Subcutaneous abdominal adipose tissue (tissue), 5 donors: Measurements from ENCODE around the gene ARL6IP5.

Source experiments
- H3K27ac ChIP-seq: one replicate; pipeline ENCODE4 v1.7.0; 2013; ENCODE audit warnings: low read depth, mild to moderate bottlenecking, inconsistent platforms, low read length, moderate library complexity
- H3K27me3 ChIP-seq, 5 donors: one replicate each; pipeline ENCODE4 v1.7.0; 2013; ENCODE audit warnings: low read length in 5 of 5, inconsistent platforms in 1 of 5; ENCODE audit not compliant: control insufficient read depth in 5 of 5, insufficient read depth in 4 of 5
- H3K36me3 ChIP-seq, 5 donors: one replicate each; pipeline ENCODE4 v1.7.0; 2013; ENCODE audit warnings: low read length in 5 of 5; ENCODE audit not compliant: control insufficient read depth in 5 of 5, insufficient read depth in 5 of 5
- H3K4me1 ChIP-seq, 5 donors: one replicate each; pipeline ENCODE4 v1.7.0; 2013; ENCODE audit warnings: low read length in 5 of 5, mild to moderate bottlenecking in 3 of 5, moderate library complexity in 1 of 5; ENCODE audit not compliant: control insufficient read depth in 5 of 5, insufficient read depth in 5 of 5
- H3K4me3 ChIP-seq, 5 donors: one replicate each; pipeline ENCODE4 v1.7.0; 2013; ENCODE audit warnings: low read length in 5 of 5, low read depth in 1 of 5
- H3K9ac ChIP-seq, 5 donors: one replicate each; pipeline ENCODE4 v1.7.0; 2013; ENCODE audit warnings: low read length in 5 of 5, mild to moderate bottlenecking in 4 of 5, moderate library complexity in 3 of 5
- H3K9me3 ChIP-seq, 5 donors: one replicate each; pipeline ENCODE4 v1.7.0; 2013; ENCODE audit warnings: low read length in 5 of 5; ENCODE audit not compliant: control insufficient read depth in 5 of 5
- donor health status: healthy.
- donor health status: healthy.
- donor health status: healthy.
- donor health status: healthy.
- donor health status: healthy.

Gene ARL6IP5

GRCh38 chr3:69065318-69065964 lies 19.3 kb upstream of the ARL6IP5 start:
- H3K9me3 ChIP-seq, result no peaks in the 10 kb centered on the region
- no peaks in the 10 kb centered on the region for H3K27me3 ChIP-seq
- no peak overlapping the region for H3K4me3 ChIP-seq
- no peak overlapping the region for H3K9ac ChIP-seq
- H3K36me3 ChIP-seq, result peaks cover 24 to 31% (median 29%) of the 10 kb centered on the region in 5 donors
- peaks cover 0 to 7% (median 0%) of the 10 kb centered on the region in 5 donors for H3K4me1 ChIP-seq
- H3K27ac ChIP-seq, result no peak overlapping the region

GRCh38 chr3:69066121-69066520 lies 18.6 kb upstream of the ARL6IP5 start:
- no peaks in the 10 kb centered on the region for H3K9me3 ChIP-seq
- no peaks in the 10 kb centered on the region for H3K27me3 ChIP-seq
- peaks cover 0 to 7% (median 0%) of the 10 kb centered on the region in 5 donors for H3K4me1 ChIP-seq
- no peak overlapping the region for H3K4me3 ChIP-seq
- peaks cover 20 to 32% (median 25%) of the 10 kb centered on the region in 5 donors for H3K36me3 ChIP-seq
- H3K9ac ChIP-seq, result no peak overlapping the region
- no peak overlapping the region for H3K27ac ChIP-seq

- no peaks in the 10 kb centered on the region for H3K27me3 ChIP-seq
- peaks cover 9 to 38% (median 17%) of the 10 kb centered on the region in 5 donors for H3K36me3 ChIP-seq
- H3K9ac ChIP-seq, result no peak overlapping the region
- peaks cover 0 to 4% (median 4%) of the 10 kb centered on the region in 5 donors for H3K4me1 ChIP-seq
- no peaks in the 10 kb centered on the region for H3K9me3 ChIP-seq
- H3K27ac ChIP-seq, result no peak overlapping the region
- H3K4me3 ChIP-seq, result no peak overlapping the region
These were observed 11.8 kb upstream of the ARL6IP5 start for GRCh38 chr3:69072928-69073327.

GRCh38 chr3:69079269-69080159 lies 5.2 kb upstream of the ARL6IP5 start:
- peak overlapping the region; percentile 75 to 85 (median 80) for H3K4me3 ChIP-seq
- peaks cover 9 to 47% (median 44%) of the 10 kb centered on the region in 5 donors for H3K4me1 ChIP-seq
- peaks cover 0 to under 1% (median 0%) of the 10 kb centered on the region in 5 donors for H3K36me3 ChIP-seq
- H3K27me3 ChIP-seq, result no peaks in the 10 kb centered on the region
- H3K9me3 ChIP-seq, result no peaks in the 10 kb centered on the region
- H3K9ac ChIP-seq, result peak overlapping the region; percentile 69 to 85 (median 75)
- H3K27ac ChIP-seq, result peak overlapping the region; percentile 65

GRCh38 chr3:69080233-69080920 lies 4.4 kb upstream of the ARL6IP5 start, which contains the start of gene UBA3:
TSS of gene UBA3 (minus strand) at chr3:69080365. CDS start at chr3:69080353, 12 bp downstream.
- Histone ChIP-seq H3K9me3 (no peaks in the 10 kb centered on the region), H3K4me3 (peak within 1 kb of the TSS; percentile 75 to 85 (median 80)), H3K36me3 (no peaks in the 10 kb centered on the region), H3K9ac (peak within 1 kb of the TSS; percentile 69 to 85 (median 75)), H3K27me3 (no peaks in the 10 kb centered on the region), H3K4me1 (peaks cover 9 to 49% (median 46%) of the 10 kb centered on the region in 5 donors), H3K27ac (peak within 1 kb of the TSS; percentile 65)

GRCh38 chr3:69081583-69082262 lies 3.0 kb upstream of the ARL6IP5 start:
- no peaks in the 10 kb centered on the region for H3K27me3 ChIP-seq
- no peaks in the 10 kb centered on the region for H3K9me3 ChIP-seq
- peaks cover 14 to 62% (median 58%) of the 10 kb centered on the region in 5 donors for H3K4me1 ChIP-seq
- H3K4me3 ChIP-seq, result no peak overlapping the region
- no peaks in the 10 kb centered on the region for H3K36me3 ChIP-seq
- H3K9ac ChIP-seq, result no peak overlapping the region
- peak overlapping the region; percentile 99 for H3K27ac ChIP-seq

GRCh38 chr3:69082361-69082760 lies 2.4 kb upstream of the ARL6IP5 start:
- H3K27me3 ChIP-seq, result no peaks in the 10 kb centered on the region
- peak overlapping the region in 2 of 5 donors; percentile 2 to 25 for H3K9ac ChIP-seq
- peaks cover 14 to 69% (median 63%) of the 10 kb centered on the region in 5 donors for H3K4me1 ChIP-seq
- H3K9me3 ChIP-seq, result no peaks in the 10 kb centered on the region
- no peak overlapping the region for H3K4me3 ChIP-seq
- no peaks in the 10 kb centered on the region for H3K36me3 ChIP-seq
- peak overlapping the region; percentile 99 for H3K27ac ChIP-seq

GRCh38 chr3:69082805-69083204 lies 1.9 kb upstream of the ARL6IP5 start:
- H3K4me3 ChIP-seq, result no peak overlapping the region
- peaks cover 14 to 71% (median 65%) of the 10 kb centered on the region in 5 donors for H3K4me1 ChIP-seq
- H3K9ac ChIP-seq, result peak overlapping the region in 2 of 5 donors; percentile 2 to 25
- H3K27me3 ChIP-seq, result no peaks in the 10 kb centered on the region
- H3K36me3 ChIP-seq, result no peaks in the 10 kb centered on the region
- peak overlapping the region; percentile 99 for H3K27ac ChIP-seq
- no peaks in the 10 kb centered on the region for H3K9me3 ChIP-seq

- peak overlapping the region; percentile 95 to 99 (median 98) for H3K4me3 ChIP-seq
- H3K4me1 ChIP-seq, result peaks cover 8 to 74% (median 67%) of the 10 kb centered on the region in 5 donors
- H3K27ac ChIP-seq, result peak overlapping the region; percentile 99
- H3K36me3 ChIP-seq, result peaks cover 0 to 4% (median 0%) of the 10 kb centered on the region in 5 donors
- no peaks in the 10 kb centered on the region for H3K27me3 ChIP-seq
- no peaks in the 10 kb centered on the region for H3K9me3 ChIP-seq
- H3K9ac ChIP-seq, result peak overlapping the region; percentile 62 to 99 (median 97)
These were observed 563 bp downstream of the ARL6IP5 start for GRCh38 chr3:69085168-69085832.
